GM19193 (cell line): ENCODE data around the gene ACMSD.

Experiments
- POLR2A ChIP-seq: IDR thresholded peaks from 4 replicates; pipeline ENCODE4 v1.6.1; 2011; ENCODE audit not compliant: insufficient read depth, insufficient read length; ENCODE audit errors: extremely low read depth

The ACMSD gene

DNA sequence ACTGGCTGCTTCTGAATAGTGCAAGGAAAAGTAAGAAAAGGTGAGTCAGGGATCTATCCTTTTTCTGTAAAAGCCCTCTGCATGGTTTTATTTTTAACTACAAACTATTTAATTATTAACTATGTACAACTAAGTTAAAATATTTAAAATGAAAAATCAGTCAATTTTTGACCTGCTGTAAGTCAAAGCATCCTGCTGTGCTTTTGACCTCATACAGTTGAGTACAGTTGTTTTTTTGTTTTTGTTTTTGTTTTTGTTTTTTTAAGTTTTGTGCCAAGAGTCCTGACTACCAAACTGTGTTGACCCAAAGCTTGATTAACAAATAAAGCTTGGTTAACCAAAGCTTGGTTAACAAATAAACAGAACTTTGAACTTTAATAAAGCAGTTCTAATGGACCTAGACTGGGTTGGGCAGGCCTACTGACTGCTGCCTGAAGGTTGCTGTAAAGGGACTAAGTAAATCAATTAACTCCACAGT lies at the start of gene ACMSD:
Gene ACMSD (plus strand): TSS at position 474 of the 478 bp plus-strand sequence. CDS start 67 bp downstream, outside the sequence.
- TF ChIP-seq POLR2A = no peak

- no peak for TF ChIP-seq POLR2A
Observed at GRCh38 chr2:134790487-134790886, 47.9 kb upstream of the ACMSD start.

GRCh38 chr2:134791616-134792015 lies 46.8 kb upstream of the ACMSD start:
- TF ChIP-seq POLR2A = no peak

- TF ChIP-seq POLR2A = no peak
Observed at GRCh38 chr2:134792186-134792585, 46.2 kb upstream of the ACMSD start.

- no peak for TF ChIP-seq POLR2A
Observed at GRCh38 chr2:134795765-134796164, 42.7 kb upstream of the ACMSD start.

- TF ChIP-seq POLR2A = no peak
Observed at GRCh38 chr2:134796373-134796772, 42.0 kb upstream of the ACMSD start.

DNA sequence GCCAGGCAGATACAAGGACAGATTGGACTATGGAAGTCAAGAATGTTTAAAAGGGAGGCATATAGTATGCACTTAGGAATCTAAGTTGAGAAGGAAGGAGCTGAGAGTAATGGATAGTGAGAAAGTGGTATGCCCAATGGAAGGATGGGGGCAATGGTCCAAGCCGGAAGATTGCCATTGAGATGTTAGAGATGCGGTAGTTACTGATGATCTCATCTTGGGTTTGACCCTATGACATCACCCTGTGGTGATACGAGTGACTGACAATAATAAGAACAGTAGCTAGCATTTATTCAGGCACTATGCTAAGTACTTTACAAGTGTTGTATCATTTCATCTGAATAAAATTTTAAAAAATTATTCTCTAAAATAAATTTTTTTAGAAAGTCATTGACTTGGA lies 38.5 kb upstream of the ACMSD start:
- TF ChIP-seq POLR2A = no peak

- TF ChIP-seq POLR2A = no peak
Observed at GRCh38 chr2:134800341-134800740, 38.1 kb upstream of the ACMSD start.

- TF ChIP-seq POLR2A = no peak
Observed at GRCh38 chr2:134815741-134816140, 22.7 kb upstream of the ACMSD start.

DNA sequence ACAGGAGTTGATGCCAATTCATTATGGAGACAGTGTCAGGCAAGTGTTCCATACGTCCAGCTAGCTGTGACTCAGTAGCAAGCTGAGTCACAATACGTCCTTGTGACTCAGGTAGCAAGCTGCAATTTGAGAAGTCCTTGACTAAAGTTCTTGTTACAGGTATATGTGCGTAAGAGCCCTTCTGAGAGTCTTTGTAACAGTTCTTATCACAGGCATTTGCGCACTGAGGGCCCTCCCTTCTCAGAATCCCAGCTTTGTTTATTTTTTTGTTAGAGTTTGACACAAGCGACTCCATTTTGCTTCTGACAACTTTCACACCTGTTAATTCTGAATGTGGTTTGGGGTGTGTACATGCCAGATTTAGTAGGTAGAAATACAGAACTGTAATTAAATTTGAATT lies 20.1 kb upstream of the ACMSD start:
- TF ChIP-seq POLR2A = no peak

DNA sequence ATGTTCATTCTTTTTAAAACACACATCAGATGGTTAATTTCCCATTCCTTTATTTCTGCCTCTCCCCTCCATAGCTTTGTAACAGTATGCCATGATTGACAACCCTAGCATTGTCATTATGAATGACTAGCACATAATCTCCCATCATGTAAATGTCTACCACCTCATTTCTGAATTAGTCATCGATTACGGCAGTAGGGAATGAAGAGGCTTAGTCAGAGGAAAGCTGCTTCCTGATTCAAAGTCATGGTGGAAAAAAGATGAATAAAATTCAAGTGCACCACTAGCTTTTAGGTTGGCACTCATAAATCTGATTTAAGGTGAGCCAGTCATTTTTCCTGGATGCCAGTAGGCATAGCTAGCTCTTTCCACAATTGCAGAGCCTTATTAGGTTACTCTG lies 19.1 kb upstream of the ACMSD start:
- TF ChIP-seq POLR2A = no peak

GRCh38 chr2:134823431-134823830 lies 15.0 kb upstream of the ACMSD start:
- TF ChIP-seq POLR2A = no peak

DNA sequence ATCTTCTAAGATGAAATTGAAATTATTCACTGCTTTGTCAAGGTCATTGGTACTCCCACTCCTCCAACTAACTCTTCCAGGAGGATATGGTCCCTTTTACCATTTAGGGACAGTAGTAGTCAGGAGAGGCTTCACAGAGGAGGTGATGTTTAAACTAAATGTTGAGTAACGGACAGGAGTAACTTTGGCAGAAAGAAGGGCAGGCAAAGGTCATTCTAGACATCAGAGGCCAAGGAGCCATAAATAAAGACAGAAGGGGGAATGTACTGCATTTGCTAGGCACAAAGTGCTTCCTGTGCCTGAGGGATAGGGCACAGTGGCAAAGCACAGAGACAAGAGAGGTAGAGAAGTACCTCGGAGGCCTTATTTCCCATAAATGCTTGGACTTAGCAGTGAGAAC lies 14.6 kb upstream of the ACMSD start:
- TF ChIP-seq POLR2A = no peak

GRCh38 chr2:134835471-134835870 lies 2.9 kb upstream of the ACMSD start:
- no peak for TF ChIP-seq POLR2A

GRCh38 chr2:134836986-134837385 lies 1.4 kb upstream of the ACMSD start:
- TF ChIP-seq POLR2A = no peak

- TF ChIP-seq POLR2A = no peak
Observed at GRCh38 chr2:134839649-134840048, 1.2 kb downstream of the ACMSD start.

DNA sequence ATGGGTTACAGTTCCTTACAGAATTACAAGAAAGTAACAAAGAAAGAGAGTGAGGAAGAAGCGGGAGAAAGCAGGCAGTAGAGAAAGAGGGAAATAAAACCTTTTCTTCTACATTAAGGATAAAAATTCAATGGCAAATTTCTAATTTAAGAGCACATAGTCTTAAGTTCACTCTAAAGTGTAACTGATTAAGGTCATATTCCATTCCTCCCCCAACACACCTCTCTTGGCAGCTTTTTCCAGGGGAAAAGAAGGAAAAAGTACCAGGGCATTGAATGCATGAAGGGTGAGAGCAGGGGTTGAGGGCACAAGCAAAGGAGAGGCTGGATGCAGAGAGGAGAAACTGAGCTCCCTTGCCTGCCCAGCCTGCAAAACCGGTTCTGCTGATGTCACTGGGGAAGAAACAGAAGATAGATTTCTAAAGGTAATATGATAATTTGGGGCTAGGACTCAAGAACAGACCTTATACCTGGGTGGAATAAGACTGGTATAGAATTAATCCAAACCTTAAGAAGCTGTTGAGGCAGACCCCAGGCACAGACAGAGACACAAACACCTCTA lies 4.6 kb downstream of the ACMSD start:
- no peak for TF ChIP-seq POLR2A
